Right lobe of liver (tissue), 6 donors: ENCODE measurements around the gene CYP27B1. TPM values are rescaled to one million over a fixed set of nuclear protein-coding genes. Genes with fewer than 3 reads are reported as not detected.

Experiments used
- ATAC-seq, 4 donors: fragments of 200-7000 bp; cut with Tn5 transposase; one replicate each; pipeline ENCODE4 v1.9.1; 2020; ENCODE audit warnings: mild to moderate bottlenecking in 4 of 4, moderate library complexity in 4 of 4
- DNase-seq, 3 donors: peaks; one replicate each; pipeline ENCODE4 v3.0.0-alpha.2; 2020
- H3K27ac ChIP-seq, 3 donors: fragments of 200-600 bp; one replicate each; pipeline ENCODE4 v1.8.0; 2022
- H3K27me3 ChIP-seq, 2 donors: fragments of 200-600 bp; one replicate each; pipeline ENCODE4 v1.8.0; 2022
- H3K36me3 ChIP-seq, 4 donors: fragments of 200-600 bp; sonication (generic) in 1 of 4; one replicate each; pipeline versions ENCODE4 v1.5.1 to v1.8.0; 2017 to 2022; ENCODE audit warnings: control low read depth in 1 of 4
- H3K4me1 ChIP-seq, 4 donors: fragments of 200-600 bp; sonication (generic) in 1 of 4; one replicate each; pipeline versions ENCODE4 v1.5.1 to v1.8.0; 2017 to 2022; ENCODE audit warnings: control low read depth in 1 of 4
- H3K4me3 ChIP-seq, 3 donors: fragments of 200-600 bp; one replicate each; pipeline ENCODE4 v1.8.0; 2022
- H3K9me3 ChIP-seq, 4 donors: fragments of 200-600 bp; sonication (generic) in 1 of 4; one replicate each; pipeline versions ENCODE4 v1.5.1 to v1.8.0; 2017 to 2022; ENCODE audit warnings: control low read depth in 1 of 4
- POLR2A ChIP-seq: fragments of 450-650 bp; IDR thresholded peaks from one replicate; pipeline ENCODE4 v1.6.1; 2017; ENCODE audit warnings: antibody characterized with exemption, mild to moderate bottlenecking
- WGBS: methylation state at CpG from one replicate; pipeline ENCODE4 v1.1.6; 2018; ENCODE audit warnings: low coverage, low lambda C conversion rate; ENCODE audit not compliant: insufficient coverage; ENCODE audit errors: missing lambda C conversion rate; 5-methylcytosine and 5-hydroxymethylcytosine counted together
- intact Hi-C, 2 donors: fragments of 100-400 bp; cut with DNase I; formaldehyde crosslinking; loops; one replicate each; pipeline versions ENCODE4 v1.11.2 to v1.14.1; 2022
- total RNA-seq, 6 experiments: library from RNA; depleted of rRNA in 2 of 6; stranded (reverse); fragments of >200 nt in 2 of 6; fragmentation: NEBNext Ultra II Directional in 3 of 6; extraction: Animal tissue kit (Norgen Biotek cat#: 25700) in 3 of 6; gene quantifications; one replicate each; pipeline versions ENCODE4 v1.1.0 to v1.2.4, GENCODE V29; 2016 to 2023
- TF ChIP-seq, protein P1 (sequence below), 4 donors: fragments of 200-600 bp in 3 of 4; fragments of 450-650 bp in 1 of 4; IDR thresholded peaks; one replicate each; pipeline versions ENCODE4 v1.5.1 to v1.8.0; 2016 to 2022; ENCODE audit warnings: antibody characterized with exemption in 4 of 4, mild to moderate bottlenecking in 2 of 4
- donor health status: DM: no; HTN: yes; CAD: no.
- donor health status: DM: no; HTN: no; CAD: no.
- donor health status: DM: no; HTN: no; CAD: no.
- donor health status: DM: no; HTN: yes; CAD: no.
- donor health status: DM: no; HTN: yes; CAD: no.

Gene CYP27B1
- total RNA-seq, 6 experiments from 2014 or later, result 0.25 to 1.4 (median 0.81) TPM

DNA sequence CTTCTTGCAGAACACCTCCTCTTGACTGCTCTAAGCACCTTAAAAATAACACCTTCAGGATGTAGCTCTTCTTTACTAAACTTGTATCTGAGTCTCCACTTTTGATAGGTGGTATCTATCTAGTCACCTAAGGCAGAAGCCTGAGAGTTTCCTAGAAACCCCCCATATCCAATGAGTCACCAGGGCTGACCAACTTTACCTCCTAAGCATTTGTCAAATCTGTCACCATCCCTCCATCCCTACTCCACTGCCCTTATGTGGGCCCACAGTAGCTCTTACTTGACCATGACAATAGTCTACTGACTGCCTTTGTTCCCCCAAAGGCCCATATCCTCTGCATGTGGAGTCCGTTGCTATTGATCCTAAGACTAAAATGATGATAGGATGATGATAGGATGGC lies 35.7 kb upstream of the CYP27B1 start:
- WGBS, result 100% methylated on average over 1 of the region's 1 CpG
- intact Hi-C loops, result loop anchor here in 1 of 2 donors (10.0 kb wide), 1 partner anchor 102 kb away; no protein-coding TSS in a partner anchor

DNA sequence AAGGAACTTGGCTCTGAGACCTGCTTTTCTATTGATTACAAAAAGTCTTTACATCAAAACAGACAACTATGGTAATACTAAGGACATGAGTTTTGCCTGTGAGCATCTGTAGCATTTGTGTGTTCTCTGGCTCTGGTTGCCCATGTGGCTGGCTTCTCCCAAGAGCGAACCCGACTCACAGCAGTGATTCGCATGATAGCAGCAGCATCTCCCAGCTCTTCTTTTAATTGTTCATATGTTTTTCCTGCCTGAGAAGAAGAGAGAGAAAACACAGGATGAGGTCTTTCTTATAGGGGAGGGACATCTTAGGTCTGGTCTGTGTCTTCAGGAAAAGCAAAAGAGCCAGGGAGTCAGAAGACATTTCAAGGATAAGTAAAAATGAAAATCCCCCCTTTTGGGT lies 34.1 kb upstream of the CYP27B1 start:
- Histone ChIP-seq H3K4me3 (no peak overlapping the region), H3K9me3 (no peaks in the 10 kb centered on the region), H3K4me1 (no peaks in the 10 kb centered on the region), H3K27ac (no peak overlapping the region), H3K36me3 (peaks cover 0 to 64% (median 23%) of the 10 kb centered on the region in 4 donors), H3K27me3 (no peaks in the 10 kb centered on the region)
- TF ChIP-seq POLR2A, result no peak
- TF ChIP-seq, protein P1, sequence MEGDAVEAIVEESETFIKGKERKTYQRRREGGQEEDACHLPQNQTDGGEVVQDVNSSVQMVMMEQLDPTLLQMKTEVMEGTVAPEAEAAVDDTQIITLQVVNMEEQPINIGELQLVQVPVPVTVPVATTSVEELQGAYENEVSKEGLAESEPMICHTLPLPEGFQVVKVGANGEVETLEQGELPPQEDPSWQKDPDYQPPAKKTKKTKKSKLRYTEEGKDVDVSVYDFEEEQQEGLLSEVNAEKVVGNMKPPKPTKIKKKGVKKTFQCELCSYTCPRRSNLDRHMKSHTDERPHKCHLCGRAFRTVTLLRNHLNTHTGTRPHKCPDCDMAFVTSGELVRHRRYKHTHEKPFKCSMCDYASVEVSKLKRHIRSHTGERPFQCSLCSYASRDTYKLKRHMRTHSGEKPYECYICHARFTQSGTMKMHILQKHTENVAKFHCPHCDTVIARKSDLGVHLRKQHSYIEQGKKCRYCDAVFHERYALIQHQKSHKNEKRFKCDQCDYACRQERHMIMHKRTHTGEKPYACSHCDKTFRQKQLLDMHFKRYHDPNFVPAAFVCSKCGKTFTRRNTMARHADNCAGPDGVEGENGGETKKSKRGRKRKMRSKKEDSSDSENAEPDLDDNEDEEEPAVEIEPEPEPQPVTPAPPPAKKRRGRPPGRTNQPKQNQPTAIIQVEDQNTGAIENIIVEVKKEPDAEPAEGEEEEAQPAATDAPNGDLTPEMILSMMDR (IDR thresholded peaks at IDR 0.05), result no peak
- DNase-seq, result no peak
- no CpG with 5 or more reads among the region's 3 CpGs for WGBS
- intact Hi-C loops, result loop anchor here in 1 of 2 donors (10.0 kb wide), 1 partner anchor 104 kb away; no protein-coding TSS in a partner anchor
- ATAC-seq, result no peak

More for the DNA sequence above, 35.7 kb upstream of the CYP27B1 start:
- Histone ChIP-seq H3K27ac (no peak overlapping the region), H3K4me3 (no peak overlapping the region), H3K9me3 (no peaks in the 10 kb centered on the region), H3K4me1 (no peaks in the 10 kb centered on the region), H3K27me3 (no peaks in the 10 kb centered on the region), H3K36me3 (peaks cover 0 to 66% (median 16%) of the 10 kb centered on the region in 4 donors)
- ATAC-seq (no peak), DNase-seq (no peak)
- TF ChIP-seq POLR2A, result no peak
- TF ChIP-seq, protein P1 (IDR thresholded peaks at IDR 0.05), result no peak

DNA sequence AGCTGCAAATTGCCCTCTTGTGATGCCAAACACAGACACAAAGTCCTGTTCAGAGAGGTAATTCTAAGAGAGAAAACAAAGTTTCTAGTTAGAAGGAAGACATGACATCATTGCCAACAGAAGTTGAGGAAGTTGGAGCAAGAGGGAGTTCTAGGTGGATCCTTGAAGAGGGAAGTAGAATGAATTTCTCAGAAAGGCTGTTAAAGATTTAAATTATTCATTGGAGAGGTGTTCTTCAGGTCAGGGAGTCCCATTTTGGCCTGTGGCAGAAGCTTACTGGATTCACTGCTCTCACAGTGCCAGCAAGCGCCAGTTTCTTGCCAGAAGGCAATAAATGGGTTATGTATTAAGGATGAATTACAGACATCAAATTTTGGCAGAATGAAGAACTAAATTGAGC lies 31.1 kb upstream of the CYP27B1 start:
- intact Hi-C loops, result no loop called here
- TF ChIP-seq POLR2A, result no peak
- TF ChIP-seq, protein P1 (IDR thresholded peaks at IDR 0.05), result no peak
- Histone ChIP-seq H3K27ac (no peak overlapping the region), H3K36me3 (peaks cover 0 to 74% (median 27%) of the 10 kb centered on the region in 4 donors), H3K4me3 (no peak overlapping the region), H3K9me3 (no peaks in the 10 kb centered on the region), H3K27me3 (no peaks in the 10 kb centered on the region), H3K4me1 (no peaks in the 10 kb centered on the region)
- no peak for DNase-seq
- ATAC-seq, result no peak
- WGBS, result 100% methylated on average over 1 of the region's 1 CpG

DNA sequence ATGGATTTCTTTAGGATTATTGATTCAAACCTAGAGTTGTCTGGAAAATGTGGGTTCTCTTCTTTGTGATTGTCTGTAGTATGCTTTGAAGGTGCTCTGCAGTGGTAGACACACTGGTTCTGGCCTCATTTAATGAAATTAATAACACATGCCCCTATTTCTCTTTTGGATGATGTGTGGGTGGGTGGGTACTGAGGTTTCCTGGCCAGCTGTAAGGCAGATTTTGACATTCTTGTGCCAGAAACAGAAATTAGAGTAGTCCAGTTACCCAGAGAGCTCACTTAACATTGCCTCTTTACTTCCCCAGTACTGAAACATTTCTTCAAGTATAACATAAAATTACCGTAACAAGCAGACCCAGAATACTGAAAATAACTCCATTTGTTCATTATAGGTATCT lies 30.1 kb upstream of the CYP27B1 start:
- Histone ChIP-seq H3K4me3 (no peak overlapping the region), H3K4me1 (no peaks in the 10 kb centered on the region), H3K36me3 (peaks cover 0 to 74% (median 30%) of the 10 kb centered on the region in 4 donors), H3K27me3 (no peaks in the 10 kb centered on the region), H3K27ac (no peak overlapping the region), H3K9me3 (no peaks in the 10 kb centered on the region)
- DNase-seq (no peak), ATAC-seq (no peak)
- intact Hi-C loops, result no loop called here
- no peak for TF ChIP-seq POLR2A
- TF ChIP-seq, protein P1 (IDR thresholded peaks at IDR 0.05), result no peak
- WGBS, result 100% methylated on average over 1 of the region's 1 CpG

DNA sequence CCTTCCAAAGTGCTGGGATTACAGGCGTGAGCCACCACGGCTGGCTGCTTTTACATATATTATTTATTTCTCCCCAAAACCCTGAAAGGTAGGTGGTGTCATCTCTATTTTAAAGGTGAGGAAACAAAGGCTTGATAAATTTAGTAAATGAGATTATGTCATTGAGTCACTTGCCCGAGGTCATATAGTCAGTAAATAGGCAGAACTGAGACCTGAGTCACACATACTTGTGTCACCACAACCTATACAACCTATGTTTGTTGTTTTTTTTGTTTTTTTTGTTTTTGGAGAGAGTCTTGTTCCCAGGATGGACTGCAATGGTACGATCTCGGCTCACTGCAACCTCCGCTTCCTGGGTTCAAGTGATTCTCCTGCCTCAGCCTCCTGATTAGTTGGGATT lies 28.5 kb upstream of the CYP27B1 start:
- no peak for TF ChIP-seq POLR2A
- TF ChIP-seq, protein P1 (IDR thresholded peaks at IDR 0.05), result no peak
- Histone ChIP-seq H3K27me3 (no peaks in the 10 kb centered on the region), H3K4me1 (no peaks in the 10 kb centered on the region), H3K4me3 (no peak overlapping the region), H3K9me3 (no peaks in the 10 kb centered on the region), H3K36me3 (peaks cover 0 to 62% (median 27%) of the 10 kb centered on the region in 4 donors), H3K27ac (no peak overlapping the region)
- ATAC-seq, result no peak
- intact Hi-C loops, result no loop called here
- DNase-seq, result no peak
- 92% methylated on average over 5 of the region's 6 CpGs for WGBS
